ENCODE data around the gene IGF2R. TPM values are rescaled to one million over a fixed set of nuclear protein-coding genes. Genes with fewer than 3 reads are reported as not detected.
"Not testable (repeated sequence)": the region's sequence is repeated elsewhere in the genome, so short reads cannot be mapped to it uniquely, and the experiment has no call there.

The IGF2R gene
- total RNA-seq, 1 experiment from 2014 or later, result 84.3 TPM

GRCh38 chr6:160131636-160132296 is 162.9 kb downstream of the IGF2R start:
- no peak for DNase-seq (ENCODE audit: extremely low read depth, low read depth)

- DNase-seq (ENCODE audit: extremely low read depth, low read depth), result no peak
Measured at GRCh38 chr6:160132297-160132637, 163.4 kb downstream of the IGF2R start.

- DNase-seq (ENCODE audit: extremely low read depth, low read depth), result no peak
Measured at GRCh38 chr6:160132776-160133338, 164.0 kb downstream of the IGF2R start.

- DNase-seq (ENCODE audit: extremely low read depth, low read depth), result no peak
Measured at GRCh38 chr6:160133441-160134336, 164.8 kb downstream of the IGF2R start.

GRCh38 chr6:160134337-160134751 is 165.5 kb downstream of the IGF2R start:
- DNase-seq (ENCODE audit: extremely low read depth, low read depth), result not testable (repeated sequence)

GRCh38 chr6:160134779-160135547 is 166.1 kb downstream of the IGF2R start:
- no peak for DNase-seq (ENCODE audit: extremely low read depth, low read depth)

- no peak for DNase-seq (ENCODE audit: extremely low read depth, low read depth)
Measured at GRCh38 chr6:160135907-160136655, 167.2 kb downstream of the IGF2R start.

- DNase-seq (ENCODE audit: extremely low read depth, low read depth), result no peak
Measured at GRCh38 chr6:160137130-160137988, 168.5 kb downstream of the IGF2R start.

- DNase-seq (ENCODE audit: extremely low read depth, low read depth), result peak; percentile 35
Measured at GRCh38 chr6:160137989-160138835, 169.3 kb downstream of the IGF2R start.

GRCh38 chr6:160138839-160139419 is 170.0 kb downstream of the IGF2R start:
- no peak for DNase-seq (ENCODE audit: extremely low read depth, low read depth)

GRCh38 chr6:160139420-160139851 is 170.6 kb downstream of the IGF2R start:
- DNase-seq (ENCODE audit: extremely low read depth, low read depth), result no peak

GRCh38 chr6:160140493-160140892 is 171.6 kb downstream of the IGF2R start:
- not testable (repeated sequence) for DNase-seq (ENCODE audit: extremely low read depth, low read depth)

- DNase-seq (ENCODE audit: extremely low read depth, low read depth), result no peak
Measured at GRCh38 chr6:160141001-160141726, 172.3 kb downstream of the IGF2R start.

- DNase-seq (ENCODE audit: extremely low read depth, low read depth), result no peak
Measured at GRCh38 chr6:160142115-160142715, 173.3 kb downstream of the IGF2R start.

- no peak for DNase-seq (ENCODE audit: extremely low read depth, low read depth)
Measured at GRCh38 chr6:160146454-160147145, 177.7 kb downstream of the IGF2R start.

GRCh38 chr6:160147146-160147536 is 178.3 kb downstream of the IGF2R start:
- no peak for DNase-seq (ENCODE audit: extremely low read depth, low read depth)

All from NCI-H460 (cell line).